ENCODE data around the gene HEATR5A. TPM values are rescaled to one million over a fixed set of nuclear protein-coding genes. Genes with fewer than 3 reads are reported as not detected.
A peak's percentile ranks its signal among the peaks of the same experiment; 100 is the strongest.
"Not testable (repeated sequence)": the region's sequence is repeated elsewhere in the genome, so short reads cannot be mapped to it uniquely, and the experiment has no call there.

The HEATR5A gene
- total RNA-seq, 1 donor: 4.1 TPM

DNA sequence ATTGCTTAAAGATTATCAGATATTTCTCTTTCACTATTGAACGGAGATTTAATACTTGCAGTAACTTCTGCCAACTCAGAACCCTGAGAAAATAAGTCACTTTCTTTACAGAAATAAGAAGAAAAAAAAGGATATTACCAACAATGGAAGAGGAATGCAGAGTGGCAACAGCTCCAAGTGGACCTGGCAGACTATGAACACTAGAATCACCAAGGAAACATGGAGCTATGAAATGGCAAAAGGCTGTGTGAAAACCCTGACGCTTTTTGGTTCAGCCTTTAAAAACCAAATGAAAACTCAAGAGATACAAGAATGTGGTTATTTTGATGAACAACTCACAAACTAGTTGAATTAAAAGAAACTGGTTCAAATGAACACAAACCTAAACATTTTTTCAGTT, 19.2 kb upstream of the HEATR5A start:
- H3K9me3 ChIP-seq (ENCODE audit: low read depth, low read length): no peaks in the 10 kb centered on the region
- H3K4me3 ChIP-seq (ENCODE audit: low read length): no peak overlapping the region

DNA sequence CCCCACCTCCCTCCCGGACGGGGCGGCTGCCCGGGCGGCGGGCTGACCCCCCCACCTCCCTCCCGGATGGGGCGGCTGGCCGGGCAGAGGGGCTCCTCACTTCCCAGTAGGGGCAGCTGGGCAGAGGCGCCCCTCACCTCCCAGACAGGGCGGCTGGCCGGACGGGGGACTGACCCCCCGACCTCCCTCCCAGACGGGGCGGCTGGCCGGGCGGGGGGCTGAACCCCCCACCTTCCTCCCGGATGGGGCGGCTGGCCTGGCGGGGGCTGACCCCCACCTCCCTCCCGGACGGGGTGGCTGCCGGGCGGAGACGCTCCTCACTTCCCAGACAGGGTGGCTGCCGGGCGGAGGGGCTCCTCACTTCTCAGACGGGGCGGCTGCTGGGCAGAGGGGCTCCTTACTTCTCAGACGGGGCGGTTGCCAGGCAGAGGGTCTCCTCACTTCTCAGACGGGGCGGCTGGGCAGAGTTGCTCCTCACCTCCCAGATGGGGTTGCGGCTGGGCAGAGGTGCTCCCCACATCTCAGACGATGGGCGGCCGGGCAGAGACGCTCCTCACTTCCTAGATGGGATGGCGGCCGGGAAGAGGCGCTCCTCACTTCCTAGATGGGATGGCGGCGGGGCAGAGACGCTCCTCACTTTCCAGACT, 16.8 kb upstream of the HEATR5A start:
- H3K9me3 ChIP-seq (ENCODE audit: low read depth, low read length); H3K4me3 ChIP-seq (ENCODE audit: low read length); H3K4me1 ChIP-seq (ENCODE audit: insufficient read depth, low read length); H3K27me3 ChIP-seq (ENCODE audit: insufficient read depth, low read length): not testable (repeated sequence)

More for the DNA sequence above, 19.2 kb upstream of the HEATR5A start:
- H3K27me3 ChIP-seq (ENCODE audit: insufficient read depth, low read length): no peaks in the 10 kb centered on the region
- no peaks in the 10 kb centered on the region for H3K4me1 ChIP-seq (ENCODE audit: insufficient read depth, low read length)

DNA sequence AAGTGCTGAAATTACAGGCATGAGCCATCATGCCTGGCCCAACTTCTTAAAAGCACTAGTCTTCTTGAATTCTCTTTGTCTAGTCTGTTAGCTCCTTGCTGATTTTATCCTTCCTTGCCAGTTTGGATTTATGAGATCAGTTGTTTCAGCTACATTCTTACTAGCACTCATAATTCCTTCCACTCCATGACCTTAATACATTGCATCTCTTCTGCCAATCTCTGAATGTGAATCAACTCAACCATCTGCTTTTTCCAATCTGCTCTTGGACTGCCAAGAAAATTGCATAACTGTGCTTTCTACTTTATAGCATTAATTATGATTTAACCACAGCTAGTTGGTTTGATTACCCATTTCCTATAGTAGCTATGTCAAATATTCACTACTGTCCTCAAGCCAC, 14.9 kb upstream of the HEATR5A start:
- no peak overlapping the region for H3K4me3 ChIP-seq (ENCODE audit: low read length)
- H3K9me3 ChIP-seq (ENCODE audit: low read depth, low read length): no peaks in the 10 kb centered on the region
- H3K4me1 ChIP-seq (ENCODE audit: insufficient read depth, low read length): no peaks in the 10 kb centered on the region
- no peaks in the 10 kb centered on the region for H3K27me3 ChIP-seq (ENCODE audit: insufficient read depth, low read length)

DNA sequence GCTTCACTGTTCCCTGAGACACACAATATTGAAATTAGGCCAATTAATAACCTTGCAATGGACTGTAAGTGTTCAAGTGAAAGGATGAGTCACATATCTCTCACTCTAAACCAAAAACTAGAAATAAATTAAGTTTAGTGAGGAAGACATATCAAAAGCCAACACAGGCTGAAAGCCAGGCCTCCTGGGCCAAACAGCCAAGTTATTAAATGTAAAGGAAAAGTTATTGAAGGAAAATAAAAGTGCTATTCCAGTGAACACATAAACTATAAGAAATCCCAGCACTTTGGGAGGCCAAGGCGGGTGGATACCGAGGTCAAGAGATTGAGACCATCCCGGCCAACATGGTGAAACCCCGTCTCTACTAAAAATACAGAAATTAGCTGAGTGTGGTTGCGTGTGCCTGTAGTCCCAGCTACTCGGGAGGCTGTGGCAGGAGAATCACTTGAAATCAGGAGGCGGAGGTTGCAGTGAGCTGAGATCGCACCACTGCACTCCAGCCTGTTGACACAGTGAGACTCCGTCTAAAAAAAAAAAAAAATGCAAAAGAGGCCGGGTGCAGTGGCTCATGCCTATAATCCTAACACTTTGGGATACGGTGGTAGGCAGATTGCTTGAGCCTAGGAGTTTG, 10.4 kb upstream of the HEATR5A start:
- H3K4me1 ChIP-seq (ENCODE audit: insufficient read depth, low read length): no peaks in the 10 kb centered on the region
- no peaks in the 10 kb centered on the region for H3K9me3 ChIP-seq (ENCODE audit: low read depth, low read length)
- no peaks in the 10 kb centered on the region for H3K27me3 ChIP-seq (ENCODE audit: insufficient read depth, low read length)
- H3K4me3 ChIP-seq (ENCODE audit: low read length): no peak overlapping the region

DNA sequence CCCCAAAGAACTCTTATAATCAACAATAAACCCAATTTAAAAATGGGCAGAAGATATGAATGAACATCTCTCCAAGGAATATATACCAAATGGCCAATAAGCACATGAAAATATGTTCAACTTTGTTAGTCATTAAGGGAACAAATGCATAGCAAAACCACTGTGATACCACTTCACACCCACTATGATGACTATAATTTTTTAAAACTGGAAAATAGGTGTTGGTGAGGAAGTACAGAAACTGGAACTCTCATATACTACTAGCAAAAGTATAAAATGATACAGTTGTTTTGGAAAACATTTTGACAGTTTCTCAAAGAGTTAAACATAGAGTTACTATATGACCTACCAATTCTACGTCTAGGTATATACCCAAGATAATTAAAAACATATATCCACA, 9.4 kb upstream of the HEATR5A start:
- Histone ChIP-seq H3K9me3 (ENCODE audit: low read depth, low read length) (no peaks in the 10 kb centered on the region), H3K4me3 (ENCODE audit: low read length) (no peak overlapping the region), H3K4me1 (ENCODE audit: insufficient read depth, low read length) (no peaks in the 10 kb centered on the region), H3K27me3 (ENCODE audit: insufficient read depth, low read length) (no peaks in the 10 kb centered on the region)

DNA sequence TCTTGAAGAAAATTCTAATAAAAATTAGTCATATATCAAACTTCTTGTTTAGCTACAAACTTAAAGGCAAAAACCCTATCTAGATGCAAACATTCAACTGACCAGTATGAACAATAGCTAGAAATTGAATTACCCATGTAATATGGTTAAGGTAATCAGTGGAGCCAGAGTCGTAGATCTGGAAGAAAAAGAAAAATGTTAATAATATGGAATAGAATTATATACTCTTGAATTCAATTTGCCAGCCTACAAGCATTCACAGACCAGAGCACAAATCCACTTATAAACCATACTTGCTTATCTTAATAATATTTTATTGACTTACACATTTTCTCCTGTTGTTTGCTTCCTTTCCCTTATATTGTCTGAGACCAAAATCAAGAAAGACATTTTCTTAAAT, 7.7 kb upstream of the HEATR5A start:
- Histone ChIP-seq H3K9me3 (ENCODE audit: low read depth, low read length) (no peaks in the 10 kb centered on the region), H3K4me3 (ENCODE audit: low read length) (no peak overlapping the region), H3K27me3 (ENCODE audit: insufficient read depth, low read length) (no peaks in the 10 kb centered on the region), H3K4me1 (ENCODE audit: insufficient read depth, low read length) (no peaks in the 10 kb centered on the region)

DNA sequence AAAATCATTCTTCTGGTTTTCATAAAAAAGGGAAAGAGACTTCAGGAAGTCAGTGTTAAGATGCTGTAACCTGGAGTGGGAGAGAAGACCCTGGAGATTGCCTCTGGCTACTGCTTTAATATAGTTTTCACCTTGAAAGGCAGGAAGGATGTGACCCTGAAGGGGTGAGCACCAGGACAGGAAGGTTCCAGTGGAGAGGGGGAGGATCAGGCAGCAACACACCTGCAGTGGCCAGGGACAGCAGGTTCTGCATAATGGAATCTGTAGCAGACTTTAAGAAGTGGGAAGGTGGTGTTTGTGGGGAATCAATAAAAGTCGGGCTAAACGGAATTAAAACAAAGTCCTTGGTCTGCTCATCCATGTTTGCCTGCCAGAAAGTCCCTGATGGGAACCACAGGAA, 6.3 kb upstream of the HEATR5A start:
- Histone ChIP-seq H3K9me3 (ENCODE audit: low read depth, low read length) (no peaks in the 10 kb centered on the region), H3K4me3 (ENCODE audit: low read length) (no peak overlapping the region), H3K27me3 (ENCODE audit: insufficient read depth, low read length) (no peaks in the 10 kb centered on the region), H3K4me1 (ENCODE audit: insufficient read depth, low read length) (no peaks in the 10 kb centered on the region)

DNA sequence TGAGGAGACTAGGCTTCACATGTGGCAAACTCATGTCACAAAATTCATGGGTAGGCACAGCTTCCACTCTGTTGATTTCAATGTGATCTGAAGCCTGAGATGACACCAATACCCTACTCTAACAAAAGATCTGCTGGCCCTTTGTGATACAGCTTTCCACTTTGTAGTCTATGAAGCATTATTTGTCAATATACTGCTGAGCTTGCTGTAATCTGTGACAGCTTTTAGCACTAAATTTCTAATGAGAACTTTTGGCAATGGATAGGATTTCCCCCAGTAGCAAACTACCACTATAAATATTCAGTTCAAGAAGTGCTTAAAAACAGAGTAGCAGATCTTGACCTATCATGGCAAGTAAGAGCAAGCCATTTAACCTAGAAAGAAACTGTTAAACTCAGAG, 5.6 kb upstream of the HEATR5A start:
- H3K4me3 ChIP-seq (ENCODE audit: low read length): no peak overlapping the region
- H3K9me3 ChIP-seq (ENCODE audit: low read depth, low read length): no peaks in the 10 kb centered on the region
- peaks cover 1% of the 10 kb centered on the region for H3K4me1 ChIP-seq (ENCODE audit: insufficient read depth, low read length)
- no peaks in the 10 kb centered on the region for H3K27me3 ChIP-seq (ENCODE audit: insufficient read depth, low read length)

DNA sequence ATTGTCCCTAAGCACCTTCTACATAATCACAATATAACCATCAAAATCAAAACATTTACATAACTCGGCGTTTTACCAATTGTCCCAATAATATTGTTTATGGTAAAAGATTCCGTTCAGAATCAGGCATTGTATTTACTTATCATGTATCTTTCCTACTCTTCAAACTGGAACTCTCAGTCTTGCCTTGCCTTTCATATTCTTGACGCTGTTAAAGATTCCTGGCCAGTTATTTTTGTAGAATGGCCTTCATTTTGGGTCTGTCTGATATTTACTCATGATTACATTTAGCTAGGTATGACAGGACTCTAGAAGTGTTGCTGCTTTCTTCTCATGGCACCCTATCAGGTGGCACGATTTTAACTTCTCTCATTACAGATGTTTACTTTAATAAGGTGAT, 850 bp upstream of the HEATR5A start:
- H3K27me3 ChIP-seq (ENCODE audit: insufficient read depth, low read length): no peaks in the 10 kb centered on the region
- no peaks in the 10 kb centered on the region for H3K9me3 ChIP-seq (ENCODE audit: low read depth, low read length)
- H3K4me1 ChIP-seq (ENCODE audit: insufficient read depth, low read length): peaks cover 9% of the 10 kb centered on the region
- H3K4me3 ChIP-seq (ENCODE audit: low read length): no peak overlapping the region

DNA sequence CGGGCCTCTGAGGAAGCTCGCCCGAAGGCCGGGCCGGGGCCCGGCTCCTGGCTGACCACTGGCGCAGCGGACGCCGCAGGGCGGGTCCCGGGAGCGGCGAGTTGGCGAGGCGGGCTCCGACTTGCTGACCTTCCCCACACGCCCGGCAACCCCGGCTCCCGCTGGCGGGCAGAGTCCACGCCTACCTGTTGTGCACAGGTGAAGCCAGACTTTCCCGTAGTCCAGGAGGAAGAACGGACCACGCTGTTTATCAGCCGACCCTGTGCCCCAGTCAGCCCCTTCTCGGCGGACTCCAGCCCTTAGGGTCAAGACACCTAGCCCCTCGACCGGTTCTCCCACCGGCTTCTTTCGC, 407 bp downstream of the HEATR5A start:
- Histone ChIP-seq H3K4me3 (ENCODE audit: low read length) (peak overlapping the region; percentile 96), H3K27me3 (ENCODE audit: insufficient read depth, low read length) (no peaks in the 10 kb centered on the region), H3K4me1 (ENCODE audit: insufficient read depth, low read length) (peaks cover 9% of the 10 kb centered on the region), H3K9me3 (ENCODE audit: low read depth, low read length) (no peaks in the 10 kb centered on the region)

DNA sequence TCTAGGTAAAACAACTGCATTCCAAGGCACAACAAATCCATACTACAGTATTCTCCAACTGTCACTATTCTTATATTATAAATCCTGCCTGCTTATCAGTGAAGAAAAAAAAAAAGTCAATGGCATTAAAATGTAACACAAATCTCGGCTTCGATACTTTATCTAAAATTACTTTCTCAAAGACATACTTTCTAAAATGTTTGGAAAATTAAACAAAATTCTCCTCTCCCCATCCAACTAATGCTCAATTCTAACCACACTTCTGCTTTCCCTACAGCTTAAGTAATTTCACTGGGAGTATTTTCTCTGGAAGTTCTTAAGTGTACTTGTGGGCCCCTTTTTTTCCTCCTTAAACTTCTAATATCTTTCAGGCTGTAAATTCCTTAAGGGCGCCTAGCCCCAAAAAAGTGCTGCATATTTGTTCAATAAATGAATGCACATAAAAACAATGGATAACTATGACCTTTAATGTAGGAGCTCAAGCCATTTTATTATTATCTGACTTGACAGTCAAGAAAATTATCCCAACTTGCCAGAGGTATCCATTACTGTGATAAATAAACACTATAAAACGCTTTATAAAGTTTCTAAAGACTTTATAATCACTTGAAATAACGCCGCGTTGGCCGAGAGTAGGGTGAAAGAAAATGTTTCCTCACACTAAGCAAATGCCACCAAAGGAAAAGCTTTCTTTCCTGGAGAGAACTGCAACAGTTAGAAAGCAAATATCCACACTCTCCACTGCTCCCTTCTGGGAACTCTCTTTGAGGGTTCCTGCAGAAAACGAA, 977 bp downstream of the HEATR5A start:
- Histone ChIP-seq H3K4me3 (ENCODE audit: low read length) (peak overlapping the region; percentile 96), H3K9me3 (ENCODE audit: low read depth, low read length) (no peaks in the 10 kb centered on the region), H3K27me3 (ENCODE audit: insufficient read depth, low read length) (no peaks in the 10 kb centered on the region)

DNA sequence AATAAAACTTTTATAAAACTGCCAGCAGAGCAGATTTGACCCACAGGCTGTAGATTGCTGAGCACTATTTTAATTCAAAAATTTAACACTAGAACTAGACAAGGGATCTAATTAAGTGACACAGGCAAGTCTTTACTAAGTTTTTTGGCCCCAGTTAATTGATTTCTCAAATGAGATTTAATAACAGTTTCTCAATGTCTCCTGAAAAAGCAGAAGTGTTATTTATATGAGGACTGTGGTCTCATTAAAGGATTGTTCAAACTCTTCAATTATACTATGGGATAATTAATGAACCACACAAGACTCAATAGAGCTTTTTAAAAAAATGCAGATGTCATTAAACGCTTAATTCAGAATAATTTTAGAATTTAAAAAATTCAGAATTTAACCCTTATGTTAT, 1.9 kb downstream of the HEATR5A start:
- no peak overlapping the region for H3K4me3 ChIP-seq (ENCODE audit: low read length)
- H3K9me3 ChIP-seq (ENCODE audit: low read depth, low read length): no peaks in the 10 kb centered on the region
- no peaks in the 10 kb centered on the region for H3K27me3 ChIP-seq (ENCODE audit: insufficient read depth, low read length)
- H3K4me1 ChIP-seq (ENCODE audit: insufficient read depth, low read length): peaks cover 19% of the 10 kb centered on the region

More for the DNA sequence above, 977 bp downstream of the HEATR5A start:
- peaks cover 15% of the 10 kb centered on the region for H3K4me1 ChIP-seq (ENCODE audit: insufficient read depth, low read length)

DNA sequence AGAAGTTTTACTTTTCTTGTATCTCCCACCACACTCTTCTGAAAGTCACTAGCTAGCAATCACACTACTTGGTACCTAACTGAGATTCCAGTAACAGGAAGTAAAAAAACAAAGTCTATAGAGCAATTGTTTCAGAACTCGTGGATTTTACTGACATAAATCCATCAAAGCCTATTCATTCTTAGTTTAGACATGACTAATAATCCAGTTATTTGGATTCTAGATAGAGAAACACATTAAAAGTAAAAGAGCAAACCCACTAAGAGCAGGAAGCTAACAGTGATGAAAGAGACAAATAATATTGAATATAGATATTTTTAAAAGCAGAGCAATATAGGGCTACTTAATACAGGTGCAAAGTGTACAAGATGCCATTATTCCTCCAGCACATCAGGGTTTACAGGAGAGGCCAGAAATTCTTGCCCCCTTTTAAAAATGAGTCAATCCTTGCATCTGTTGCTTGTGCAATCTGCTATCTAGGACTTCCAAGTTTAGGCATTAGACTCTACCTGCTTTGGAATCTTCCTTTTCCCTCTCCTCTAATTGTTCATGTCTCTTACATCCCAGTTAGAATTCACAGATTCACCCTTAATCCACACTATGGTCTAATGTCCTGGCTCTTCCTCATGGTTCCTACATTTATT, 6.0 kb downstream of the HEATR5A start:
- no peaks in the 10 kb centered on the region for H3K9me3 ChIP-seq (ENCODE audit: low read depth, low read length)
- H3K27me3 ChIP-seq (ENCODE audit: insufficient read depth, low read length): no peaks in the 10 kb centered on the region
- H3K4me1 ChIP-seq (ENCODE audit: insufficient read depth, low read length): peaks cover 30% of the 10 kb centered on the region
- no peak overlapping the region for H3K4me3 ChIP-seq (ENCODE audit: low read length)

DNA sequence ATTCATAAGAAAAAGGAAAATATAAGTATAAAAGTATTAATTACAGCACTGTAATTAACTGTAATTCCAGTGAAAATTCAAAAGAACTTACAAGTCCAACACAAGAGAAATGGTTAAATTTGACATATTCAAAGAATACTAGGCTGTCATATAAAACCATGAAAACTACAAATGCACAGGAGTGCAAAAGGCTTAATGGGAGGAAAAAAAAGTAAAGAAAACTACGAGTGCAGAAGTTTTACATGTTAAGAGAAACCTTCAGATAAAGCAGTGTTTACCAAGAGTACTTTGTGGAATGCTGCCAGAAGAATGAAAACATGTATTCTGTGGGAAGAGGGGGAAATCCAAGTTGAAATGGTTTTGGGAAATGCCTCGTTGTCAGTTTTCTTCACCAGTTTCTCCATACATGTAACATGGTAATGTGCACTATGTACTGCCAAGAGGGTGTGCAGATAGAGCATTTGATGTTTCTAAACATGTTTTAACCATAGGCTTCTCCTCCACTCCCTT, 9.1 kb downstream of the HEATR5A start:
- Histone ChIP-seq H3K4me3 (ENCODE audit: low read length) (no peak overlapping the region), H3K27me3 (ENCODE audit: insufficient read depth, low read length) (no peaks in the 10 kb centered on the region), H3K9me3 (ENCODE audit: low read depth, low read length) (no peaks in the 10 kb centered on the region), H3K4me1 (ENCODE audit: insufficient read depth, low read length) (peaks cover 29% of the 10 kb centered on the region)

DNA sequence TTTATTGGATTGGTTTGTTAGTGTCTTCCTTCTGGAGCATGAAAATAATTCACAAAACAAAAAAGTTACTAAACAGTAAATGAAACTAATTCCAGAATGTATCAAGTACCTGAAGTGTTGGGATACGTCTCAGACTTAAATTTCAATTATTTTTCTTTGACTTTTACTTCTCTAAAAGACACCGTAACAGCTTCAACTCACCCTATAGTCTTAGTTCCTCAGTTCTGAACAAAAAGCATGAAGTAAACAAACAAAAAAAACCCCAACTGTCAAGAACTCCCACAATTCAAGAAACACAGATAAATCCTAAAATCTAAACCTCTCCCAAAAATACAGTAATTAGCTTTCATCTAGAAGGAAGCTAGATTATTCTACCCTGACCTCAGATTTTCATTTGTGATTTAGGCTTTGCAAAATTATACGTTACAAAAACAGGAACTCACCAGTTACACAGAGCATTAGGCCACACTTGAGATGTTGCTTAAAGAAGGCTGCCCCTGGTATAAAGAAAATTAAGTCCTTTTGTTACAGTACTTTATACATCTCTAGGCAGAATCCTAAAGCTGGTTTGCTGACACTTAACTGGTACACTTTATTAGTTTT, 10.2 kb downstream of the HEATR5A start:
- Histone ChIP-seq H3K27me3 (ENCODE audit: insufficient read depth, low read length) (no peaks in the 10 kb centered on the region), H3K9me3 (ENCODE audit: low read depth, low read length) (no peaks in the 10 kb centered on the region), H3K4me3 (ENCODE audit: low read length) (no peak overlapping the region), H3K4me1 (ENCODE audit: insufficient read depth, low read length) (peaks cover 29% of the 10 kb centered on the region)
